NCI-H748 (cell line): ENCODE data around the gene RPL3.
"Not testable (repeated sequence)": the region's sequence is repeated elsewhere in the genome, so short reads cannot be mapped to it uniquely, and the experiment has no call there.

Experiments
- DNase-seq: peaks from one replicate; lab custom pipeline; 2025; ENCODE audit not compliant: unreplicated experiment; lab: John Stamatoyannopoulos, UW

RPL3 gene

GRCh38 chr22:39319284-39320022 is at the start of gene RPL3:
Gene RPL3, minus strand, starts transcription at chr22:39319623. Its CDS starts 26 bp downstream, at chr22:39319597.
- peak; percentile 98 for DNase-seq

GRCh38 chr22:39369186-39369585 is 49.8 kb upstream of the RPL3 start:
- DNase-seq, result no peak

- DNase-seq, result no peak
Measured at GRCh38 chr22:39368461-39368911, 49.1 kb upstream of the RPL3 start.

GRCh38 chr22:39367035-39367434 is 47.6 kb upstream of the RPL3 start:
- no peak for DNase-seq

GRCh38 chr22:39365492-39365780 is 46.0 kb upstream of the RPL3 start:
- no peak for DNase-seq

GRCh38 chr22:39364714-39365491 is 45.5 kb upstream of the RPL3 start:
- DNase-seq, result no peak

GRCh38 chr22:39363751-39364515 is 44.5 kb upstream of the RPL3 start:
- DNase-seq, result no peak

- DNase-seq, result no peak
Measured at GRCh38 chr22:39362932-39363331, 43.5 kb upstream of the RPL3 start.

GRCh38 chr22:39362271-39362670 is 42.8 kb upstream of the RPL3 start:
- no peak for DNase-seq

- DNase-seq, result no peak
Measured at GRCh38 chr22:39361496-39361895, 42.1 kb upstream of the RPL3 start.

- DNase-seq, result no peak
Measured at GRCh38 chr22:39360674-39361413, 41.4 kb upstream of the RPL3 start.

- no peak for DNase-seq
Measured at GRCh38 chr22:39360242-39360641, 40.8 kb upstream of the RPL3 start.

GRCh38 chr22:39359659-39360195 is 40.3 kb upstream of the RPL3 start:
- no peak for DNase-seq

GRCh38 chr22:39358197-39358596 is 38.8 kb upstream of the RPL3 start:
- not testable (repeated sequence) for DNase-seq

GRCh38 chr22:39357110-39358108 is 38.0 kb upstream of the RPL3 start:
- DNase-seq, result not testable (repeated sequence)

- DNase-seq, result no peak
Measured at GRCh38 chr22:39356464-39356863, 37.0 kb upstream of the RPL3 start.

GRCh38 chr22:39355805-39356204 is 36.4 kb upstream of the RPL3 start:
- not testable (repeated sequence) for DNase-seq

GRCh38 chr22:39355080-39355479 is 35.7 kb upstream of the RPL3 start:
- no peak for DNase-seq

GRCh38 chr22:39353346-39353745 is 33.9 kb upstream of the RPL3 start:
- no peak for DNase-seq
